ENCODE measurements around the gene MRPL24.

The MRPL24 gene

DNA sequence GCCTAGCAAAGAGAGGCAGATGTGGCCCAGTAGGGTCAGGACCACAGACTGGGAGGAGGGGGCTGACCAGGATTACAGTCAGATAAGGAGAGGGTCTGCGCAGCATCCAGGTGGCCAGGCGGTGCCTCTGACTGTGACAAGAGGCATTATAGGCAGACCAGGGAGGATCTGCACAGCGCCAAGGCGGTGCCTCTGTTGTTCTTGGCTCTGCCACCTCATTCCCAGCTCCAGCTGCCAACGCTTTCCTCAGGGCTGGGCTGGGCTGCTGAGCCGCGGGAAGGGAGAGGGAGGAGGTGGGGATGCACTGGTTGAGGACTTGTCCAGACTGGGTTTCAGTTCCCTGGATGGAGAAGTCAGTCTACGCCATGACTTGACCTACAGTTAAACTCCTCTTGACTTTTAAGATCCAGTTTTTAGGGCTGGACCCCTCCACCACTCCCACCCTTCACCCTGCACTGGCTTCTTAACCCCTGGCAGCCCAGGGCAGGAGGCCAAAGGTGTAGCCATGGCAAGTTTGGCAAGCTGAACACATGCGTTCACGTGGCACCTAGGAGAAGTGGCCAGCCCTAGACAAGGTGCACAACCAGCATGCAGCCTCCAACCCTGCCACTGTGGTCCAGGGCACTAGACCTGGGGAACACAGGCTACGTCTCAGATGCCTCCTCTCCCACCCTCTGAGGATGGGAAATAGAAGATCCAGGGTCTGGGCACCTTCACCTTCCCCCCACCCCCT is 31.0 kb downstream of the MRPL24 start:
- DNase-seq (ENCODE audit: low read depth), result no peak

DNA sequence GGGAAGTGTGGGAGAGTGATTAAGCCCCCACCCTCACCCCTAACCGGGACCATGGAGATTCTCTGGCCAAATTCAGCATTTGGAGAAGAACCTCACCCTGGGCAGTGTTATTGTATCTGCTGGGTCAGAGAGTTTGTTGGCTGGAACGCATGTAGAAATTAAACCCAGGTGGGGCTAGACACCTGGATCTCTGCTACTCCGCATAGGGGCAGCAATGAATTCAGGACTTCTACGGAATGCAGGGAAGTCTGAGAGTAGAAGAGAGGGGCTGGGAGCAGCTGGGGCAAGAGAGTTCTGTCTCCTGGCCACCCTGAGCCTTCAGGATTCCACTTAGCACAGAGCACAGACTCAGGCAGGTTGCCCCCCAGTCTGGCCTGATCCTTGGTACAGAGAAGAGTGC is 31.9 kb downstream of the MRPL24 start:
- no peak for DNase-seq (ENCODE audit: low read depth)

DNA sequence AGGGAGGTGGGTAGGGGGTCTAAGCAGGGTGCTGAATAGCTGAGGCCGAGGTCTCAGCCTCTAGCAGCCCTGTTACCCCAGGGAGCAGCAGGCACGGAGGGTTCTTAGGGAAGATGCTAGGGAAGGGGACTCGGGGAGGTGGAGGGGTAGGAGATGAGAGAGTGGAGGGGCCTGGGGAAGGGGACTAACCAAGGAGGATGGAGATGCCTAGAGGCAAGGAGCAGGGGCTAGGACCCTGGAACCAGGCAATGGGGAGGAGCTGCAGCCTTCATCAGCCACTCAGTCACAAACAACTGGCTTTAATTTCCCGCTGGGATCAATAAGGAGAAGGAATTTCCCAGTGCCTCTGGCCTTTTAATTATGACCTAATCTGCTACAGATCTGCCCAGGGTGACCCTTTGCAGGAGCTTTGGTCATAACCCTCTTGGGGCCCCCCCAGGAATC is 32.6 kb downstream of the MRPL24 start:
- no peak for DNase-seq (ENCODE audit: low read depth)

DNA sequence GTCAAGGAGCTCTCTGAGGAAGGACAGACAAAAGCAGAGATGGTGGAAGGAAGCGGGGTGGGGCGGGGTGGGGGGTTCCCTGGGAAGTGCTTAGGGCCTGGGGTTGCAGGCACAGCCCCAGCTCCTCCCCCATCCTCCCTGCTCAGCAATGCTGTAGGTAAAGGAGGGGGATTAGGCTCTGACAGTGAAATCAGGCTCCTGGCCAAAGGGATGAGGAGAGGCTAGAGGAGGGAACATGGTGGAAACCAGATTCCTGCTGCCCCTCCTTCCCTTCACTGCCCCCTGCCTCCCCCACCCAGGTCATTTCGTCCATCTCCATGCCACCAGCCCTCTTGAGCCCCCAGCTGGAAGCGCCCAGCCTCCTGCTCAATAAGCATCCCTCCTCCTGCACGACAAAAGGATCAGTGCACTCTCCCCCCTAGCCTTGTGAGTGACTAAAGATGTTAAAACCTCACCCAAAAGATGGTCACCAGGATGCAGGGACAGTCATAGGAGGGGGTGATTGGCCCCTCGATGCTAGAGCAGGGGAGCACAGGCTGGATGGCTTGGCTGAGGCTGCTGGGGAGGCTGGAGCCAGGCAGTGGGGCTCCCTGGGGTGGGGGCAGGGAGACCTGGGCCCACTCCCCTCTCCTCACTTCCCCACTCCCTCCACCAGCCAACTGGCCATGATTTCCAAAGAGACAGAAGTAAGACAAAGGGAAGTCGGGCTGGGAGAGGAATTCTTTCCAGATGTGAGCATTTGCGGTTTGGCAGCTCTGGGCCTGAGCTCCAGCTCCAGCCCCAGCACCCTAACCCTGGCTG is 33.3 kb downstream of the MRPL24 start:
- no peak for DNase-seq (ENCODE audit: low read depth)

DNA sequence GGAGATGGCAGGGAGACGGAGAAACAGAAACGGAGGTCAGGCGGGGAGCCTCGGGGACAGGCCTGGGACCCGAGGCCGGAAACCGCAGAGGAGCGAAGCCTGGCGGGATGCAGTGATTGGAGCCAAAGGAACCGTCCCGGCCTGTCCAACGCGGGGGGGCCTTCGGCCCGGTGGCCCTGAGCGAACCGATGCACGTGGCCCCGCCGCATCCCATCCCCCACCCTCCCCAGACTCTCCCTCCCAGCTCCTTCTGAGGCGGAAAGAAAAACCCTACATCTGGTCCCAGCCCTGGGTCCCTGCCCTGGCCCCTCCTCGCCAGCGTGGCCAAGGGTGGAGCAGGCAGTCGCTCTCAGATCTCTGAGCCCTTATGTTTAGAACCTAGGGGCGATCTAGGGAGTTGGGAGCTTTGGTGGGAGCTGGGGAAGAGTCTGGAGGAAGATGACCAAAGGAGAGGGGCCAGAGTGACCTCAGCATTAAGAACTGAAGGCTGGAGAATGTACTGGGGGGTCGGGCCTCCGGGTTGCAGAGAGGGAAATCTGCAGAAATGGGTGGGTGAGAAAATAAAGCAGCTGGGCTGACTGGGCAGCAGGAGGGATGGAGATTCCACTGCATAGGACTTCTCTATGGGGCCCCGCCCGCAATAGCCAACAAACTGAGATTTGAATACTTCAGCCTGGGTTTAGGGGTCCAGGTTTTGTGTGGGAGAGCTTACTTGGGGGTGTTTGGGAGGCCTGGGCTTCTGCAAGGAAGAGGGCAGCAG is 34.1 kb downstream of the MRPL24 start:
- DNase-seq (ENCODE audit: low read depth), result no peak

DNA sequence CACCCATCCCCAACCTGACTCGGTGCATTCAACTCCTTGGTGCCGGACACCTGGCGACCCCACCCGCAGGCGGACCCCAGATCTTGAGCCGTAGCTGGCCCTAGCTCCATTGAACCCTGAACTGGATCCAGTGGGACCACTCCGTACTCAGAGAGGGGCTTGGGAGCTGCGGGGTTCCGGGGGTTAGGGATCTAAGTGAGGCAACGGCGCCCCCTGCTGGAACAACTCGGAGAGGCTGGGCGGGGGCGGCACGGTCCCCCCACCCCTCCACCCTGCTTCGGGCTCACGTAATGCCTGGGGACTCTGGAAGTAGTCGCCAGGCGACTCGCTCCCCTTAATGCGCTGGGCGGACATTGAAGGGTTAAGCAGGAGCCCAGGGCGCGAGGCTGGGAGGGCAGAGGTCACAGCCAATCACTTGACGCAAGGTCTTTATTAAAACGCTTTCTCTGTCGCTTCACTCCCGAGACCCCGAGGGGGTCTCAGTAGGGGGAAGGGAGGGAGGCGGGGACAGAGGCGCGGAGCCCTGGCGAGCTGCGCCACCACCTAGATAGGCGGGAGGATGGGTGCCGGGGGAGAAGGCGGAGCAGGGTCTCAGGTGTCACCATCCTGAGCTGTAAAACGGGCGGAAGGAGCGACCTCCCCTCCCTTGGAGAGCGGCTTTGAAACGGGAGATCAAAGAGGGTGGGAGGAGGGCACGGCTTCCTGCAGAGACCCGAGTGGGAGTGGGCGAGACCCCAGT is 34.8 kb downstream of the MRPL24 start:
- DNase-seq (ENCODE audit: low read depth), result peak; percentile 56

DNA sequence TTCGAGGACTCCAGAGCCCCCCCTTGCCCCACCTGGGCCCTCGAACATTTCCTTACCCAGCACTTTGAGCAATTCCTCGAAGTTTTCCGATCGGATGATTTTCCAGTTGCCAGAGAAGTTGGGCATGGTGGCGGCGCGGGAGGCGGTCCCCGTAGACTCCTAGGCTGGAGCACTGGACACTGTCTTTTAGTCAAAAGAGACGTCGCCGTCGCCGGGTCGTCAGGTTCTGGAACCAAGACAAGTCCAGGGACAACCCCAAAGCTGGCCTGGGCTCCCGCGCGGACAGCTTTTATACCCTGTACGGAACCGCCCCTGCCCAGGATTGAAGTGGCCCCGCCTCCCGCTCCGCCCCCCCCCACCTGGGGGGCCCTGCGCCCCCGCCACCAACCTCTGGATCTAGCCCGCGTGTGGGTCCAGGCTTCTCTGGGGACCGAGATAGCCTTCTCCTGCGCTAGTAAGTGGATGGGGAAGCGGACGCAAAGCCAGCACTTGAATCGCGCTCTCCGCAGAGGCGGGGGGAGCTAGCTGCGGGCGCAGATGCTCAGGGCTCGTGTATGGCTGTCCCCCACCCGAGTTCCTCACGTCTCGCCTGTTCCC is 35.5 kb downstream of the MRPL24 start, which contains the start of gene CRABP2:
Gene CRABP2 (minus strand): TSS at position 263 of the 597 bp plus-strand sequence. CDS start 137 bp downstream, at position 126.
- DNase-seq (ENCODE audit: low read depth), result no peak

DNA sequence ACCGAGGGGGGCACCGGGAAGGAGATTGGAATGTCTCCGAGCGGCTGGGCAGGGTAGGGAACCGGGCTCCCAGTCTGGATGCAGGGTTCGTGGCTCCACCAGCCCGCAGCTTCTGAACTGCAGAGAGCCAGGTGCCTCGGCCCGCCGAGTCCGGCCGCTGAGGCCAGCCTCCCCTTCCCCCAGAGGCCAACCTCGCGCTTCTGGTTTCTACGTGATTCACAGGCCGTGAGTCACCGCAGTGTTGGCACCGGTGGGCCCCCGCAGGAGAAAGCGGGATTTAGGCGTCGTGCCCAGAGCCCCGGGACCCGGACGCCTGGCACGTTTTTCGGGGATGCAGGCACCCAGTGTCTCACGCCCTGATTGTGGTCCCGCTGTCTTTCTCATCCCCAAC is 36.0 kb downstream of the MRPL24 start:
- no peak for DNase-seq (ENCODE audit: low read depth)

DNA sequence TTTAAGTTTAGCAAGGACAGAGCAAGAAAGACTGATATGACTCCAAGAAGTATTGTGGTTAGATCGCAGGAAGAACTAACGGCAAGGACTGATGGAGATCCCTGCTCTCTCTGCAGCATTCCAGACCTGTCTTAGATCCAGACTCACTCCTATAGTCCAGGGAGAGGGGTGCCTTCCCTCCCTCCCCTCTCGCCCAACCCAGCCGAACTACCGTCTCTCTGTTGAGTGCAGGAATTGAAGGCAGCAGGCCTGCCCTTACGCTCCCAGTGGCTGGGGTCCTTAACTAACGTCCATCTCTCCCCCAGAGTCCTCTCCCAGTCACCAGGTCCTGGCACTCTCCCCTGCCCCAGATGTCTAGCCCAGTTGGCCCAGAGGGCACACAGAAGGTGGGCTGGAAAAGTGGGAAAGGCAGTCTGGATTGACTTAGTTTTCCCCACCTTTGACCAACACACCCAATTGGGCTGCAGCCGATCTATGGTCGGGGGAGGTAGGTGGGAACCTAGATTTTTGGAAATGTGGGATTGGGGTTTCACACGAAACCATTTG is 36.6 kb downstream of the MRPL24 start:
- DNase-seq (ENCODE audit: low read depth), result no peak

DNA sequence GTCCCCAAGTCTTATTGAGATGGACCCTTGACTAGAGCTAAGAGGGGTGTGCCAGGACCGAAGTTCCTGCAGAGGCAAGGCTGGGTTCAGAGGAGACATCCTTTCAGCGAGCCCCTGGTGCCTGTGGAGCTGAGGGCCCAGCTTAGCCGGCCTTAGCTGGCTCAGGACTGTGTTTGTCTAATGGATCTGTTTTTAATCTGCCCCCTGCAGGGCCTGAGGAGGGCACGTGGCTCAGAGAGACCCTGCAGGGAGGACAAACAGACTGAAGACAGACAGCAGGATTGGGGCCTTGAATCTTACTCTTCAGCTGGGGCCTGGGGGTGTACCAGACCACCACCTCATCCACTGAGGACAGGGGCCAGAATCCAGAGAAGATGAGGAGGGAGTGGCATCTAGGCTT is 37.1 kb downstream of the MRPL24 start:
- DNase-seq (ENCODE audit: low read depth), result no peak

DNA sequence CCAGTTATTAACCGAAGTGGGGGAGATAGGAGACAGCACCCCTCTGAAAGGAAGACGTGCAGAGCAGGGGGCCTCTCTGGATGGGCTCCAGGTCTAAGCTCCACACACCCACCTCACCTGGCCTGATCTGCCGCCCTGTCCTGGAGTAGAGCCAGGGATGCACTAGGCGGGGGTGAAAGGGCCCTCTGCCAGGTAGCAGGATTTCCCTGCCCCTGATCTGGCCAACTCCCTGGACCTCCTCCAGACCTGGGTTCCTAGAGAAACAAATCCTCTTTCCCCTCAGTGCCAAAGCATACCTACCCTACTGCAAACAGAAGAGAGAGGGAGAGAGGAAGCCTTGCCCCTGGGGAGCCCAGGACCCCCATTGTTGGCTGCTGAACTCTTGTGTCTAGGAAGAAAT is 37.6 kb downstream of the MRPL24 start:
- DNase-seq (ENCODE audit: low read depth), result no peak

DNA sequence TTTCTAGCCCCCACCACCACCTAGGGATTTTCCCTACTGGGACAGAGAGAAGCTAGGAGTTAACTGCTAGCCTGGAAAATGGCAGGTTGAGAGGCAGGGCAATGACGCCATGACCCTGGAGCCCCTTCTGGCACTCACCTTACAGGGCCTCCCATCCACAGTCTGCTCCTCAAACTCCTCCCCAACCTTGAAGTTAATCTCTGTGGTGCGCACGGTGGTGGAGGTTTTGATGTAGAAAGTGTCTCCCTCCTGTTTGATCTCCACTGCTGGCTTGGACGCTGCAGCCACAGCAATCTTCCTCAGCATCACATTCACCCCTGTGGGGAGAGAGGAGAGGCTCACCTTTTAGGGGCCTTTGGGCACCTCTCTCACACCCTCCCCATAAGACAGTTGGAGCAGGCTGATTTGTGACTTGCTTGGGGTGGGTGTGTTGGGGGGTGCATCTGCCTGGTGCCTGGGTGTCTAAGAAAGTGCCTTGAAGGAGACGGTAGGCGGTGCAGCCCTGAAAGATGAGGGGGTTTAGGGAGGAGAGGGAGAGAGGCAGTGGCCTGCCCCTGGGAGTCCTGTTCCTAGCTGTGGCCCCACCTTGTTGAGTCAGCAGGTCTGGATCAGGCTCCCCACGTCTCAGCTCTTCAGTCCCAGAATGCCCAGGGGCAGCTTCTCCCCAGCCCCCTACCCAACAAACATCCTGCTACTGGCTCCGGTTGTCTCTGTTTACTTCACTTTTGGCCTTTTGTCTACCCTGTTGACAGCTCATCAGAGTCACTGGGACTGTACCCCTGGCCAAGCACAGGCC is 40.0 kb downstream of the MRPL24 start:
- DNase-seq (ENCODE audit: low read depth), result no peak

DNA sequence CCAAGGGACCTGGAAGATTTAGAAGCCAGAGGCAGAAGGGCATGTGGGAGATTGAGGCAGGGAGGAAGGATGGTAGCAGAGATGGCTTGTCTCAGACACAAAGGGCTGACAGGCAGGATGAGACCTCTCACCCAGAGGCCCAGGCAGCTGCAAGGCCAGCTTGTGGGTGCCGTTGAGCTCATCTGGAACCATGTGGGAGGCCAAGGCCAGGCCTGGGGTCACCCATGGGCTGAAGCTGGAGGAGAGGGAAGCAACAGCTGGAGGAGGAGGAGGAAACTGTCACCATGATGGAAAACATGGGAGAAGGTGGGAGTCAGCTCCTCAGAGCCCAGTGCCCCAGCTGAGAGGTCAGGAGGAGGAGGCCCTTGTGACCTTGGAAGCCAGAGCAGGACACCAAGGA is 41.9 kb downstream of the MRPL24 start:
- no peak for DNase-seq (ENCODE audit: low read depth)

DNA sequence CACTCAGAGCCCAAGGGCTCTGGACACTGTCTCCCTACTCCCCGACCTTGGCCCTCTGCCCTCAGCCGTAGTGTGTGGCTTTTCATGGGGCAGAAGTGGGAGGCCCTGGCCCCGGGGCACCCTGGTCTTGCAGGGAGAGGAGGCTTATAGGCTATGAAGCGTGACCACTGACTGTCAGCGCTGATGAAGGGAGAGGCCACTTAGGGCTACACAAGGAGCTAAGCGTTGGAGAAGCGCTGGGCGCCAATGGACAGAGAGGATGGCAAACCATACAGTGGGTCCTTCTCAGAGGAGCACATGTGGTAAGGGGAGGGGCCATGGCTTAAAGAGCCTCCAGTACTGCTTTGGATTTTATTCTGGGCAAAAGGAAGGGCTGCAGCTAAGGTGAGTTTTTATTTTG is 43.4 kb downstream of the MRPL24 start:
- DNase-seq (ENCODE audit: low read depth), result no peak

DNA sequence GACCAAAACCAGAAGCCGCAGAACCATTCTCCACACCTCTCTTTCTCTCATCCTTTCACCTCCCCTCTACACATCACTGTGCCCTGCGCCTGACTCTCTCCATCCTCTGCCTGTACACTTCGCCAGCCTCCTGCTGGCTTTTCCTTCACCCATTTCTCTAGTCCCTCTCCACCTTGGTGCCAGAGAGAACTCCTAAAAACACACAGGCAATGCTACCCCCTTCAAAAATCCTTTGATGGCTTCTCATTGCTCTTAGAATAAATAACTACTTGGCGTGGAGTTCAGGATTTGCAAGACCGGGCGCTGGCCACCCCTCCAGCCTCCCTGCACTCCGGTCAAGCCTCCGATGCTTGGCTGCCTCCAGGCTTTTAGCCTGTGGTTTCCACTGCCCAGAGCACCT is 44.1 kb downstream of the MRPL24 start:
- DNase-seq (ENCODE audit: low read depth), result no peak

DNA sequence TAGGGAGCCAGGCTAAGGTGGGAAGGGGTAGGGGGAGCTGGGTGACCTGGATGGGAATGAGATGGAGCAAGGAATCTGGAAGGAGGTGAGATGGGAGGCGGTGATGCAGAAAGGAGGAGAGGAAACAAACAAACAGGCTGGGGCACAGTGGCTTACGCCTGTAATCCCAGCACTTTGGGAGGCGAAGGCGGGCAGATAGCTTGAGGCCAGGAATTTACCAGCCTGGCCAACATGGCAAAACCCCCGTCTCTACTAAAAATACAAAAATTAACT is 46.3 kb downstream of the MRPL24 start:
- no peak for DNase-seq (ENCODE audit: low read depth)

DNA sequence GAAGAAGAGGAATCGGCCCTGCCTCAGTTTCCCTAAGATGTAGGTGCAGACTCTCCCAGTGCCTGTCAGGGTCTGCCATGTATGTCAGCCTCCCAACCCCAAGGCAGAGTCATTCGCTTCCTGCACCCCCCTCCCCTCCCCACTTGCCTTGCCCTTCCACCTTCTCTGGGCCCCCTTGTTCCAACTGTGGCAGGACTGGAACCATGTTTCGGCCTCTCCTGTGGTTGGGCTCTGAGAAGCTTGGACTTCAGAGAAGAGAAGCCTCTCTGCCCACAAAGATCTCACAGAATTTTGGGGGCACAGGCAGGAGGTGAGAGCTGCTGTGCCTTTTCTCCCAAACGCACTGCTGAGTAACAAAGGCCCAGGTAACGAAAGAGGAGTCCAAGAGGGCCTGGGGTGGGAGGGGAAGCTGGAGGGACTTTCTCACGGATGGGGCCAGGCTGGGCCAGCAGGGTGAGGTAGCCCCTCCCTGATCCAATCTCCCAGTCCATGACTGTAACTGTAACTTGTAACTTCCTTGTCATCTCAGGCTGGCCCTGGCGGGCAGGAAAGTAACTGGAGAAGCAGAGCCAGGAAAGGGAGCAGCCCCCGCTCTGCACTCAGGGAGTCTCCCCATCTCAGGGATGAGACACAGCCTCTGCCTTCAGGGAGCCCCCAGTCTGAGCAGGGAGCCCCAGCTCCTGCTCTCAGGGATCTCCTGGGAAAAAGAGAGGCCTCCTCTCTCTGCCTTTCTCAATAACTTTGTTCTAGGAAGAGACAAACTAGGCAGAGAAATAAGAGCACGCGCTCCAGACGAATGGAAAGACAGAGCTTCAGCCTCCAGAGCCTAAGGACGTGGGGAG is 46.8 kb downstream of the MRPL24 start:
- DNase-seq (ENCODE audit: low read depth), result no peak

DNA sequence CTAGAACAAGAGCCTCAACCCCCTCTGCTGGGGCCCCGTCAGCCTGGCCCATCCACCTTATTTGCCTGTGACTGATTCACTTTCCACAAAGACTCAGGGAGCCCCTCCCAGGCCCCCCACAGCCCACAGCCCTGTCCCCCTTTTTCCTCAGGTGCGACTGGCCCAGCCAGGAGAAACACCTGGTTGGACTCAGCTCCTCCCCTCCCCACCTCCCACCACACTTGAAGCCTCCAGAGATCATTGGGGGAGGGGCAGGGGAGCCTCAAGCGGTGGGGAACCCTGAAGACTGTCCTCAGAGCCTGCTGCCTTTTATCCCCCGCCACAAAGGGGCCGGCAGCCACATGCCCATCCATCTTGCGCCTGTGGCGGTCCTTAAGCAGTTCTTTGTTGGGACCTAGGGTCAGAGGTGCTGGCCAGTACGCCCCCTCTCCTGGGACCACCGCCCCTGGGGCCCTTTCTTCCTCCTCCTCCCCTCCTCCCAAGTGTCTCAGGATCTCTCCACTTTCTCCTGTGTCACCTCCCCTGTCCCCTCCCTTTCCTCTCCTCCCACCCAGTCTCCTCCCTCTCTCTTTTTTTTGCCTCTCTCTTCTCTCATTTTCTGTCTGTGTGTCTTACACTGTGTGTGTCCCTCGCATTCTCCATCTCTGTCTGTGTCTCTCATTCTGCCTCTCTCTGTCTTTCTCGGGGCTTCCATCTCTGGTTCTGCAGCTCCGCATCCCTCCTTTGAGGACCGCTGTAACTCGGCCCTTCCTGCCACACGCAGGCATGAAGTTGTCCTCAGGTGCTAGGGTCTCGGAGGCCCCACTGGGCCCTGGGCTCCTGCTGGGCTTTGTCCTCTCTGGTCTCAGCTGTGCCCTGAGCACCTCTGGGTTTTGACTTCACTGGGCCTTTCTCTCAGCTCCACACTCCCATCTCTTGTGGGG is 47.7 kb downstream of the MRPL24 start:
- DNase-seq (ENCODE audit: low read depth), result no peak

Measured in T follicular helper cell (primary cell).